Middle frontal gyrus (tissue), 1 donor: ENCODE data around the gene RGPD8.

ENCODE experiments used
- DNase-seq: peaks from one replicate; pipeline ENCODE4 v3.0.0-alpha.2; 2015; ENCODE audit warnings: low spot score; ENCODE audit errors: extremely low spot score

The RGPD8 gene

GRCh38 chr2:112335600-112335999 is 97.8 kb downstream of the RGPD8 start:
- no peak for DNase-seq

GRCh38 chr2:112332123-112332696 is 101.2 kb downstream of the RGPD8 start:
- no peak for DNase-seq

GRCh38 chr2:112322919-112323318 is 110.5 kb downstream of the RGPD8 start:
- DNase-seq = no peak

GRCh38 chr2:112321375-112322320 is 111.8 kb downstream of the RGPD8 start:
- no peak for DNase-seq
